Measurements from ENCODE around the gene BNIPL.
A peak's percentile ranks its signal among the peaks of the same experiment; 100 is the strongest.

The BNIPL gene

DNA sequence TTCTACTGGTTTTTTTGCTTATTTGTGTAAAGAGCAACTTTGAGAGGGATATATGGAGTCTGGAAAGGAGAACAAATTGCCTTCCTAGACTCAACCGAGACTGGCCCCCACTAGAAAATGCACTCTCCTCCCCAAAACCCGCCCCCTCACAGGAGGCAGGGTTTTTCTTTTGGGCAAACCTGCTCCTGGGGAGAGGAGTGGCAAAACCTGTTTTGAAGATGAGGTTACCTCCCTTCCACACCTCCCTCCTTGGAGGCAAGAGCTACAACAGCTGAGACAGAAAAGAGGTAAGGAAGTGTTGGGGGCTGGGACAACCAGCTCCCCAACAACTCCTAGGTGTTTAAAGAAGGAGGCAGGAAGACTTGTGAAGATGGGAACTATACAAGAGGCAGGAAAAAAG lies at the start of gene BNIPL:
BNIPL (plus strand) TSS at position 231 of the 400 bp plus-strand sequence; CDS start at position 371, 140 bp downstream.
- no peak for DNase-seq

GRCh38 chr1:150987924-150988323 lies 48.5 kb upstream of the BNIPL start:
- DNase-seq: no peak

- no peak for DNase-seq
These were observed 43.8 kb upstream of the BNIPL start for GRCh38 chr1:150992626-150993025.

GRCh38 chr1:150994248-150994647 lies 42.1 kb upstream of the BNIPL start:
- no peak for DNase-seq

- DNase-seq: no peak
These were observed 40.9 kb upstream of the BNIPL start for GRCh38 chr1:150995460-150995859.

DNA sequence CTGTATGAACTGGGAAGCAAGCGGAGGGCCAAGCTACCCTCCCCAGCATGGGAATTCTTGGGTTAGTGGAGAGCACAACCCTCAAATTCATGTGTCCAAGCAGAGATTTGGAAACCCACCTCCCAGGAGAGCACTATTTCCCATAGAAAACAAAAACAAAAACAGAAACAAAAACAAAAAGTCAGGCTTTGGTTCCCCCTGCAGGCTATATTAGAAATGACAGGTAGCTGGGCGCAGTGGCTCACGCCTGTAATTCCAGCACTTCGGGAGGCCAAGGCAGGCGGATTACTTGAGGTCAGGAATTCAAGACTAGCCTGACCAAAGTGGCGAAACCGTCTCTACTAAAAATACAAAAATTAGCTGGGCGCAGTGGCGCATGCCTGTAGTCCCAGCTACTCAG lies 40.5 kb upstream of the BNIPL start:
- peak; percentile 19 for DNase-seq

DNA sequence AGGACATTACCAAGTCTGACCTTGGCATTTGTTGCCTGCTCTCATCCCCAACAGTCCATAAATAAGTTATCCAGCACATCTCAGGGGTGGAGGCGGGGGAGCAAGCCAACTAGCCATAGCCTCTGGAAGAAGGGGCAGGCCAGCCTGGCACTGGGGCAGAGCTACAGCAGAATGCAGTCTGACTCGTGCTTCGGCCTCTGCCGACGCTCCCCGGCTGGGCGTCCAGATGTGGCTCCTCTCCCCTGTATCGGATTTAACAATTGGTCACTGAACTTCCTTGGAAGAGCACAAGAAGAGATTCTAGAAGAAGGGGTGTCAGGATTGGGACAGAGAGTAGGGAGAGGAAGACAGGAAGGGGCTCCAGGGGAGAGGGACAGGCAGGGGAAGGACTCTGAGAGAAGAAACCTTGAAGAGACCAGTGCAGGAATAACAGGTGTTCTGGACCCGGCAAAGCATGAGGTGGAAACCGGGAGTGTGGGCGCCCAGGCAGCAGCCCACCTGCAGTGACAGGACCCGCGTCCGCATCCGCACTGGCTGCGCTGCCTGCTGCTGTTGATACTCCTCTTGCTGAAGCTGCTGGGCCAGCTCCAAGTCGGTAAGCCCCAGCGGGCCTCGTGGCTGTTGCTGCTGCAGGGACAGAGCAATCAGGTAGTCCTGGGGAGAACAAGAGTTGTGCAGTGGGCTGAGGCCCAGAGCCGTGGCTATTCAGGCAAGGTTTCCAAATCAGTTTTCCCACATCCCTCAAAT lies 39.1 kb upstream of the BNIPL start:
- no peak for DNase-seq

GRCh38 chr1:150997949-150998348 lies 38.4 kb upstream of the BNIPL start:
- DNase-seq: no peak

DNA sequence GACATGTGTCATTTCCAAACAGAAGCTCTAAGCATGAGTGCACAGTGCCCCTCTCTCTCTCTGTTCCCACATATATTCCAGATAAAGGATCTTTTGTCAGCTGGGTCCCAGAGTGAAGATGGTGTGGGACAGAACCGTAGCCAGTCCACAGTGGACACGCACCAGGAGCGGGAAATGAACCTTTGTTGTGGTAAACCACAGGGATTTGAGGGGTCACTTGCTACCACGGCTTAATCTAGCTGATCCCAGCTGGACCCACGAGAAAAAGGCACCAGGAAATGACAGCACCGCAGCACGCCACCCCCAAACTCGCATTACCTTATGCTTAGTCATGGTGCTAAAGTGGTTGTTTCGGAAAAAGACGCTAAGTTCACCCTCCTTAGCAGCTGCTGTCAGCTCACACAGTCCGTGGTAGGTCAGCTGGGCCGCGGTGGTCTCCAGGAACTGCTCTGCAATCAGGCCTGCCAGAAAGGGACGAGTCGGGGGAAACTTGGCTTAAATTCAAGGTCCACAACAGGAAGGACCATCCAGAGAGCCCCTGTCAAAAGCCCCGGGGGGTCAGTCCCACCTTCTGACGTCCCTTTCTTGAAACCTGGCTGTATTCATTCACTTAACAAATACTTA lies 37.2 kb upstream of the BNIPL start:
- DNase-seq: no peak

- no peak for DNase-seq
These were observed 36.5 kb upstream of the BNIPL start for GRCh38 chr1:150999926-151000325.

GRCh38 chr1:151000408-151000807 lies 36.0 kb upstream of the BNIPL start:
- DNase-seq: no peak

DNA sequence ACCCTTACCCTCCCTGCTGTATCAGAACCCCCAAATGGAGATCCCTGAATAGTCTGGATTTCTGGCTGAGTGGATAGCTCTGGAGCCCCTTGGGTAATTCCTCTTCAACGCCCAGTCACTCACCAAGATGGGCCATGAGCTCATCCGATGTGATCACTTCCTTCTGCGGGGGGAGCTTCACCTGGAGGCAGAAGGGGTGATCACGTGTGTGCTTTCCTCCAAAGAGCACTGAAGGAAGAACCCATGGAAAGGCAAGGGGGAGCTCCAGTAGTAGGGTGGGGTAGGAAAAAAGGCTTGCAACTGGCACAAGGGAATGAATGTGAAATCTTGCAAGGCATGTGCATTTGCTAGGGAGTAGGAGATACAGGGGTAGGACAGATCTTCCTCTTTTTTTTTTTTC lies 34.8 kb upstream of the BNIPL start:
- DNase-seq: no peak

GRCh38 chr1:151002051-151002450 lies 34.3 kb upstream of the BNIPL start:
- DNase-seq: no peak

- DNase-seq: no peak
These were observed 33.8 kb upstream of the BNIPL start for GRCh38 chr1:151002611-151003010.

DNA sequence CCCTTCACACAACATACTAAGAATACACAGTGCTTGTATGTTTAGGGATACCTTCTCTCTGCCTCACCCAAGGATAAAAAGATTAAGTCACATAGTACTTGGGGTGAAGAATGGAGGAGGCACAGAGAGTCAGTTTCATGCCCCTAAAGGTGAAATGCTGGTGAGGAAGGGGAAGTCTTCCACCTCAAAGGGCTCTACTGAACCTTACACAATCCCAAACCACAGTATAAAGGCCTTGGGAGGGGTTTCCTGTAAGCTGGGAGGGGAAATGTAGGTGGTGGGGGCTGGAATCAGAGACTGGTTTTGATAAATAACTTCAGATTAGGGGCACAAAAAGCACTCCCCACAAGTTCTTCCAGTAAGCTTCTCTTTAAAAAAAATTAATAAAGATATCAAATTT lies 33.2 kb upstream of the BNIPL start:
- no peak for DNase-seq

- DNase-seq: no peak
These were observed 30.6 kb upstream of the BNIPL start for GRCh38 chr1:151005729-151006319.

DNA sequence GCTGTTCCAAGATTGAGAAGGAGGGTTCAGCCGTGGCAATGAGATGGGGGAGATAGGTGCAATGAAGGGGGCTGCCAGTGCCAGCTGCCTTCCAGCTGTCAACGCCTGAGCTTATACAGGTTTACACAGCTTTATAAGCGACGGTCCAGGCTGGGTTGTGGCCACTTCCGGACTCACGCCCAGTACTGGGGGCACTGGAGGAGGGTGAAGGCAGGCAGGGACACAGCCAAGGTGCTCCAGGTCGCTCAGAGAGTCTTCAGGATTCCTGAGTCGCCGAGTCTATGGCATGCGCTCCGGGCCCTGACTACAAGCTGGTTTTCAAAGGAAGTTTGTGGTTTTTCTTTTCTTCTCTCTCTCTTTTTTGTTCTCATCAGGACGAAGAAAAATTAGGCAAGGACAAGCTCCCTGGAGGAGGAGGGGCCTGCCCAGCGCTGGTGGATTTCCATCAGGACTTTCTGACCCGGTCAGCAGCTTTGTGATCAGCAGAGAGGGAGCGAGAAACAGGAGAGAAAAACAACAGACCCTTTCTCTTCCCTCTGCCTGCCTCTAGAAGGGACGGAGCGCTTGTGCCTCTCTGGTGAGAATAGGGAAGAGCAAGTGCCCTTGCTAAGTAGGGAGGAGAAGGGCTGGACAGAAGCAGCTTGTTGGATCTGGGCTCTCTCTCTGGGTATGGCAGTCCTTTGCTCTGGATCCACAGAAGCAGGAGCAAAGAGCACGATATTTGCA lies 29.9 kb upstream of the BNIPL start, which contains the start of gene MINDY1:
MINDY1 (minus strand) TSS at position 576 of the 726 bp plus-strand sequence. CDS start 4,285 bp downstream, outside the sequence.
- peak; percentile 80 for DNase-seq

GRCh38 chr1:151007853-151008243 lies 28.5 kb upstream of the BNIPL start:
- no peak for DNase-seq

- peak; percentile 97 for DNase-seq
These were observed 27.9 kb upstream of the BNIPL start, which contains the start of gene PRUNE1 for GRCh38 chr1:151008244-151009205. Gene PRUNE1 (plus strand): TSS chr1:151008449. CDS start chr1:151008633, 184 bp downstream.

GRCh38 chr1:151009206-151009587 lies 27.2 kb upstream of the BNIPL start:
- no peak for DNase-seq

DNA sequence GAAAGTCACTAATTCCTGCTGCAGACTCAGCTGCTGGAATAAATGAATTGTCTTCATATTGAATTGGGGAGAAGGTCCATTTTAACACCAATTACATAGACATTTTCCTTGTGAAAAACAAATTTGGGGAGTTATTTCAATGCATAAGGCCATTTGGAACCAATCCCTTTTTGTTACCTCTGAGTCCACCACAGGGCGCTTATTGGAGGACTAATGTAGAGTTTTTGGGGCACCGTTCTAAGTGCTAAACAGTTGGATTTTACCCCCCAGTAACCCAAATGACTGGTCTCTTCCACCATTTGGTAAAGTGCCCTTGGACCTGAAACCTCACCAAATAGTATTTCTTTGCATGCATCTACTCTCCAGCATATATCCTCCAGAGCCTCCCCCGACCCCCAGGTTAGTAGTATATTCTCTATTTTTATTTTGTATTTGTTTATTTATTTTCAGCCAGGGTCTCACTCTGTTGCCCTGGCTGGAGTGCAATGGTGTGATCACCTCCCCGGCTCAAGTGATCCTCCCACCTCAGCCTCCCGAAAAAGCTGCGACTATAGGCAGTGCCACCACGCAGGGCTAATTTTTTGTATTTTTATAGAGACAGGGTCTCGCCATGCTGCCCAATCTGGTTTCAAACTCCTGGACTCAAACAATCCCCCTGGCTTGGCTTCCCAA lies 26.6 kb upstream of the BNIPL start:
- DNase-seq: no peak

DNA sequence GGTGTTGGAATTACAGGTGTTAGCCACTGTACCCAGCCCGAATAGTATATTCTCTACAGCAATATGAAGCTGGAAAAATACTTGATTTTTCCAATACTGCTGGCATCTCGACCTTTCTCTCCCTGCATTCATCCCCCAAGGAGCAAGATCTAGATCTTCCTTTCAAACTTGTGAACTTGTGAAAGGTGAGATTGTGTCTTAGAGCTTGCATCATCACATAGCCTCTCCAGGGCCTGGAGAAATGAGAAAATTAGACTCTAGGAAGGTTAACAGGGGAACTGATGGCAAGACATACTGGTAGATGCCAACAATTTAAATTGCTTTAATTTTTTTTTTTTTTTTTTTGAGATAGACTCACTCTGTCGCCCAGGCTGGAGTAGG lies 26.1 kb upstream of the BNIPL start:
- no peak for DNase-seq
